ENCODE data around the gene MGARP. TPM values are rescaled to one million over a fixed set of nuclear protein-coding genes. Genes with fewer than 3 reads are reported as not detected.
A peak's percentile ranks its signal among the peaks of the same experiment; 100 is the strongest.

The MGARP gene
- total RNA-seq, 1 donor from 2014 or later, result 0.82 TPM

DNA sequence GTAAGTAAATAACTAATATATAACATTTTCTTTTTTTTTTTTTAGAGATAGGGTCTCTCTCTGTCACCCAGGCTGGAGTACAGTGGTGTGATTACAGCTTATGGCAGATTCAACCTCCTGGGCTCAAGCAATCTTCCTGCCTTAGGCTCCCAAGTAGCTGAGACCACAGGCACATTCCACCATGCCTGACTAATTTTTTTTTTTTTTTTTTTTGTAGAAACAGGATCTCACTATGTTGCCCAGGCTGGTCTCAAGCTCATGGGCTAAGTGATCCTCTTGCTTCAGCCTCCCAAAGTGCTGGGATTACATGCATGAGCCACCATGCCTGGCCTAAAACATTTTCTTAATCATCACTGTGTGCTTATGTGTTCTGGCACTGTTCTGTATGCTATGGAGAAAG, 32.8 kb downstream of the MGARP start:
- FAIRE-seq, result no peak

DNA sequence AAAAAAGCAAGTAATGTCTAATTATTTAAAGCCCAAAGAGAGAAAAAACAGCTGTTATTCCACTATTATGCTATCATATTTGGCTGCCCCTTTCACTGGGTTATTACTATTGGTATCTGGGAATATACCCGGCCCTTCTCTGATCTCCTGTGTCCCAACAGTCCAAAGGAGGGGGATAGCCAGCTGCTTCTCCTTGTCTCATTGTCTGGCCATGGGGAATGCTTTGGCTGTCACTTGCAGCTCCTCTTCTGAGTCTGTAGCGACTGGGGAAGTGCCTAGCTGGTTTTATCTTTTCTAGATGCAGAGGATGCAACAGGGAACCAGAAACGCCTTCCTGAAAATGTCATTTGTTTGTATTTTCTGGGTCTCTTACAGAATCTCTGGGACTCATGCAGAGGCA, 33.9 kb downstream of the MGARP start:
- no peak for DNase-seq (ENCODE audit: low spot score in 2 of 2)
- no peak for FAIRE-seq

More for the DNA sequence above, 32.8 kb downstream of the MGARP start:
- DNase-seq (ENCODE audit: low spot score in 2 of 2), result no peak

GRCh38 chr4:139245590-139245989, 34.4 kb downstream of the MGARP start:
- no peak for DNase-seq (ENCODE audit: low spot score in 2 of 2)
- no peak for FAIRE-seq

DNA sequence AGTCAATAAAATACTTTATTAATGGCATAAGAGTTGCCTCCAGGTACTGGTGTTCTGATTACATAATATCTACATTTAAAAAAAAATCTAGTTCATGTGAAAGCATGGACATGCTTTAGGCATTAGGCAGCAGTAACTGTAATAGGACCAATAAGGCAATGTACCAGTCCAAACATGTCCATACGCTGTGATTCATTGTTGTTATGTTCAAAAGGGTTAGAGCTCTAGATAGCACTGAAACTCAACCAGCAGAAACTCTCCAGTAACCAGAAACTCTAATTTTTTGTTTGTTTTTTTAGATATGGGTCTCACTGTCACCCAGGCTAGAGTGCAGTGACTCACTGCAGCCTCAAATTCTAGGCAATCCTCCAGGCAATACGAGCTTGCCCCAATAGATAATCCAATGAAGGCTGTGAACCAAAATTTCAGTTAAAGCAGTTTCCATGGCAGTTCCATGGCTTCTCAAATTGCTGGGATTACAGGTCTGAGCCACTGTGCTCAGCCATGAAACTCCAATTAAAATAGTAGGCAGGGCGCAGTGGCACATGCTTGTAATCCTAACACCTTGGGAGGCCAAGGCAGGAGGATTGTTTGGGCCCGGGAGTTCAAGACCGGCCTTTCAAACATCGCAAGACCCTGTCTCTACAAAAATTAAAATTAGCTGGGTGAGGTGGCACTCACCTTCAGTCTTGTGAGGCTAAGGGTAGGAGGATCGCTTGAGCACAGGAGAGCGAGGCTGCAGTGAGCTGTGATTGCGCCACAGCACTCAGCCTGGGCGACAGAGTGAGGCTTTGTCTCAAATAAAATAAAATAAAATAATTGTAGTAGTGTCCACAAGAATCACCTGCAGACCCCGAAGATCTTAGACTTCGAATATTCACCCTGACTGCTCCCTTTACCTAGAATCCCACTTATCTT, 36.3 kb downstream of the MGARP start:
- FAIRE-seq, result no peak
- no peak for DNase-seq (ENCODE audit: low spot score in 2 of 2)

GRCh38 chr4:139242511-139243051, 37.4 kb downstream of the MGARP start:
- no peak for DNase-seq (ENCODE audit: low spot score in 2 of 2)
- no peak for FAIRE-seq

DNA sequence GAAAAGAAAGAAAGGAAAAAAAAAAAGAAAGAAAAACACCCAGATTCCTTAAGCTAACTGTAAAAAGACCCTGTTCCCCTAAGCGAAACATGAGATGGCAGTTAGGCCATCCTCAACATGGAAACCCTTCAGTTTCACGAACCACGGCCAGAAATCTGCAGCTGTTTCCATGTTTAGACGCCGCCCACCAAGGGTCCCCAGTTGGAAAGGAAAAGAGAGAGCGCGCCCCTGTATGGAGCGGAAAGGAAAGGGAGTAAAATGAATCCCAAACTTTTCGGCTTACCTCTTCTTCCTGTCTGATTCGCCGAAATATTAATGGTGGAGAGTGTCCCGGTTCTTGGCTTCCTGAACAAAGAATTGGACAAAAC, 38.3 kb downstream of the MGARP start:
- no peak for DNase-seq (ENCODE audit: low spot score in 2 of 2)
- FAIRE-seq, result no peak

GRCh38 chr4:139241086-139241783, 38.8 kb downstream of the MGARP start:
- DNase-seq (ENCODE audit: low spot score in 2 of 2), result no peak
- FAIRE-seq, result no peak

- FAIRE-seq (no peak), DNase-seq (ENCODE audit: low spot score in 2 of 2) (no peak)
These were observed 40.8 kb downstream of the MGARP start for GRCh38 chr4:139239127-139239772.

- no peak for FAIRE-seq
- no peak for DNase-seq (ENCODE audit: low spot score in 2 of 2)
These were observed 45.8 kb downstream of the MGARP start for GRCh38 chr4:139234253-139234652.

GRCh38 chr4:139229534-139230039, 50.4 kb downstream of the MGARP start:
- DNase-seq (ENCODE audit: low spot score in 2 of 2), result peak; percentile 14 to 48
- FAIRE-seq, result peak; percentile 97

GRCh38 chr4:139227729-139228404, 52.2 kb downstream of the MGARP start:
- FAIRE-seq (no peak), DNase-seq (ENCODE audit: low spot score in 2 of 2) (no peak)

- FAIRE-seq (no peak), DNase-seq (ENCODE audit: low spot score in 2 of 2) (no peak)
These were observed 56.2 kb downstream of the MGARP start for GRCh38 chr4:139223682-139224317.

DNA sequence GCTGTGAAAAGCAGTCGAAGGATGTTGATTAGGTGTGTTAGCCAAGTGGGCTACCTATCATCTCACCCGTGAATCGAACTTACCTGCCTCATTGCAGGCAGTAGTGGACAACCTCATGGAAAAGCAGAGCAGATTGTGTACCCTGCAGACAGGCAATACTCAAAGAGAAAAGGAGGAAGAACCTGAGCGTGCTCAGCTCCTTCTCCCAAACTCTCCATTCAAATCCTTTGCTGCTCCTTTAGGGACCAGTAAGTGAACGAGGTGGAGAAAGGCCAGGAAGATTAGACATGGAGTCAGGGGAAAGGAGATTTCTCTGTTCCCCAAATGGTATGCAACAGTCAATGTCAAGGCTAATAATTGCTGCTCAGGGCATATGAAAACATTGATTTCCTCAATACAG, 57.8 kb downstream of the MGARP start:
- no peak for FAIRE-seq
- DNase-seq (ENCODE audit: low spot score in 2 of 2), result no peak

DNA sequence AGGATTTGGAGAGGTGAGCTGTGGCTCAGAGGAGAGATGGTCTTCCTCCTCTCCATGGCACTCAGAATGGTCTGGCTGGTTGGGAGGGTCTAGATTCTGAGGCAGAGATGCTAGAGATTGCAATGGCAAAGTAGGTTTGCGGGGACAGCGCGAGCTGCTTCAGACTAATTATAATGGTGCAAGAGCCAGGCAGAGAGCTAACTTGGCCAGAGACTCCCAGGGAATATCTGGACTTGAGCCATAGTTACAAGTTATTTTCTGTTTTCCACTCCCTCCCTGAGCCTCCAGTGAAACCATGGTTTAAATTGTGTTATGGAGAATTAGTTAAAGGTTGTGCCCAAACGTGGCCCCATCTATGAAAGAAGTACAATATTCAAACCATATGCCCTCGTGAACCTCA, 58.3 kb downstream of the MGARP start:
- FAIRE-seq, result no peak
- no peak for DNase-seq (ENCODE audit: low spot score in 2 of 2)

DNA sequence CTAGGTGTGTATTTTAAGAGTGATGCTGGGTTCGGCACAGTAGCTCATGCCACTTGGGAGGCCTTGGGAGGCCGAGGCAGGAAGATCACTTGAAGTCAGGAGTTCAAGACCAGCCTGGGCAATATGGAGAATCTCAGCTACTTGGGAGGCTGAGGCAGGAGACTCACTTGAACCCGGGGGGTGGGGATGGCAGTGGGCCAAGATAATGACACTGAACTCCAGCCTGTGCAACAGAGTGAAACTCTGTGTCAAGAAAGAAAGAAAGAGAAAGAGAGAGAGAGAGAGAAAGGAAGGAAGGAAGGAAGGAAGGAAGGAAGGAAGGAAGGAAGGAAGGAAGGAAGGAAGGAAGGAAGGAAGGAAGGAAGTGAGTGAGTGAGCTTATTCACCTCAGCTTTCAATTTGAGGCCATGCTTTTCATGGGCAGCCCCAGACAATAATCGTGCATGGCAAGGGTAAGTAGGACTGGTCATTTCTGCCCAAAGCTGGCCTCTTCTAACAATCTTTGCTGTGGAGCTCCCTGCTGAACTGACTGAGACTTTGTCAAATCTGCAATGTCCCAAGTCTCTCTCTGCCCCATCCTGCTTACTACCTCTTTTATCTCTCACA, 60.5 kb downstream of the MGARP start:
- DNase-seq (ENCODE audit: low spot score in 2 of 2), result no peak
- FAIRE-seq, result no peak
